H1 (cell line): ENCODE measurements around the gene GPR42. TPM values are rescaled to one million over a fixed set of nuclear protein-coding genes. Genes with fewer than 3 reads are reported as not detected.

Experiments used
- ATF3 ChIP-seq: IDR thresholded peaks from 2 replicates; pipeline ENCODE4 v1.6.1; 2011; ENCODE audit warnings: low read depth, mild to moderate bottlenecking, low read length; ENCODE audit not compliant: insufficient read depth
- BACH1 ChIP-seq: IDR thresholded peaks from 2 replicates; pipeline ENCODE4 v1.6.1; 2012; ENCODE audit warnings: low read length, improper control_type of control experiment
- CHD1 ChIP-seq: IDR thresholded peaks from 2 replicates; pipeline ENCODE4 v1.6.1; 2012; ENCODE audit warnings: low read depth, low read length, improper control_type of control experiment
- EZH2 ChIP-seq: fragments of 200-600 bp; sonication (generic); IDR thresholded peaks from 2 replicates; pipeline ENCODE4 v1.7.1; 2012; ENCODE audit warnings: low read depth, mild to moderate bottlenecking, moderate library complexity, low read length, inconsistent platforms; ENCODE audit not compliant: severe bottlenecking
- KDM4A ChIP-seq: IDR thresholded peaks from one replicate; pipeline ENCODE4 v1.7.1; 2012; ENCODE audit warnings: low read depth, mild to moderate bottlenecking, moderate library complexity, low read length, inconsistent platforms; ENCODE audit not compliant: severe bottlenecking
- POLR2AphosphoS5 ChIP-seq: IDR thresholded peaks from 2 replicates; pipeline ENCODE4 v1.6.1; 2011; ENCODE audit warnings: low read depth, low read length
- TBP ChIP-seq: IDR thresholded peaks from 2 replicates; pipeline ENCODE4 v1.6.1; 2011; ENCODE audit warnings: low read depth, low read length, improper control_type of control experiment
- polyA plus RNA-seq, 7 experiments: library from polyadenylated mRNA; depleted of rRNA in 3 of 7; stranded (reverse) in 5 of 7; unstranded in 2 of 7; fragments of >200 nt in 5 of 7; fragments of 200-250 nt in 2 of 7; gene quantifications; 1 replicate in 5 of 7; 2 replicates in 1 of 7; 4 replicates in 1 of 7; pipeline versions ENCODE4 v1.2.1 to v1.2.3, GENCODE V29; 2011 to 2013; ENCODE audit warnings: missing spikeins in 2 of 7, mixed read lengths in 2 of 7
- total RNA-seq: library from RNA; stranded (reverse); fragmentation: NEBNext Ultra II Directional; extraction: Animal tissue kit (Norgen Biotek cat#: 25700); gene quantifications from 2 replicates; pipeline ENCODE4 v1.2.1, GENCODE V29; 2021

The GPR42 gene
- total and polyA plus RNA-seq, 2 of the 8 experiments (the other 6 are each of a cell fraction or from before 2014, with no cell fraction given), result not detected

- TF ChIP-seq TBP (no peak), KDM4A (no peak), POLR2AphosphoS5 (no peak), CHD1 (no peak), EZH2 (no peak), ATF3 (no peak), BACH1 (no peak)
- TF ChIP-seq, all 59 proteins: peak for 0
Measured at GRCh38 chr19:35353635-35354034, 17.2 kb upstream of the GPR42 start (continued).
